GM15510 (cell line): Measurements from ENCODE around the gene GEMIN4.

Source experiments
- POLR2A ChIP-seq: IDR thresholded peaks from 3 replicates; pipeline ENCODE4 v1.6.1; 2011; ENCODE audit warnings: borderline replicate concordance; ENCODE audit not compliant: insufficient read length; ENCODE audit errors: extremely low read depth

Gene GEMIN4

GRCh38 chr17:752002-752619, at the start of gene GEMIN4:
Gene GEMIN4, minus strand, starts transcription at chr17:752264. Its CDS starts 122 bp downstream, at chr17:752142.
- TF ChIP-seq POLR2A: peak; percentile 90

- no peak for TF ChIP-seq POLR2A
Measured at GRCh38 chr17:801660-802059, 49.6 kb upstream of the GEMIN4 start.

DNA sequence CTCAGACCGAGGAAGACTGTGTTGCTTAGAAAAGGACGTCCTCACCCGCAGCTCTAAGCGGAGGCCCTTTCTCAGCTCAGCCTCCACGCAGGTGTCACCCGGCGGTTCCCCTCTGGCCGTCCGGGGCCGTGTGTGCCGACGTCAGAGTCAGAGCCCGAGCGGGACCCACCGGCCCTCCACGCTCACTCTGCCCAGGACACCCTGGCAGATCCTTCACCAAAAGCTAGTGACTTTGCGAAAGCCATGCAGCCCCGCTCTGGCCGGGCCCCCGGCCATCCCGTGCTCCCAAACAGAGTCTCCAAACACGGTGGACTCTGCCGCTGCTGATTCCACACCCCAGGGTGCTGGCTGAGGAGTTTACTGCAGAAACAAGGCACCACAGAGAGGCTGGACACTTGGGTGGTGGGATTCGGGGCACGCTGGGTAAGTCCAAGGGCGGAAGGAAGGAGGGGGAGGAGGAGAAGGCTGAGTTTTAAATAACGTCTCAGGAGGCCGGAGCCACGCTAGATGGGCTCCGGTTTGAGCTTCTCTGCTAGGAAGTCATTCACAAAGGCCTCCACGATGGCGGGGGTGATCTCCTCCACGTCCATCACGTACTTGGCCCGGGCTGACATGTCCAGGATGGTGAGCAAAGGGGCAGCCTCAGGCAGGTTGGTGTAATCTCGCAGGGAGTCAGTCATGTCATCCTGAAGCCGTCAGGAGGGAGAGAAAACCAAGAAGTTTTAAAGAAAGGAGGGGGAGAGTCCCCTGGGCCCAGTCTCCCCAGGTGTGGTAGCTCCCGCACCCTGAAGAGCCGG, 48.6 kb upstream of the GEMIN4 start:
- no peak for TF ChIP-seq POLR2A

DNA sequence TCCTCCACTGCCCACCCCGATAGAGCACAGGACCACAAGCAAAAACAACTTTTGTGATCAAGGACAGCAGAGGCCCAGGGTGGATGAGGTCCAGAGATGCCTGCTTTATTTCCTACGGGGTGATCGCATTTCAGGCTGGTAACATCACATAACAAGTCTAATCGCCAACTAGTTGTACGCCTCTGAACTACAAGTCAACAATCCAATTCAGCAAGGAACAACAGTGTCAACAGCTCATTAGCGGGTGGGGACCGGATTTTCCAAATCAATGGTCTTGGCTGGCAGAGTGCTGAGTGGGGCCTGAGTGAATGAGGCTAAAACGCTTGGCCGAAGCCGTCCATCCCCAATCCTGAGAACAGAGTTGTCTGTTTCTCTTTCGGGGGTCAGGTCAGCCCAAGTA, 47.2 kb upstream of the GEMIN4 start:
- no peak for TF ChIP-seq POLR2A

- TF ChIP-seq POLR2A: no peak
Measured at GRCh38 chr17:798246-798645, 46.2 kb upstream of the GEMIN4 start.

DNA sequence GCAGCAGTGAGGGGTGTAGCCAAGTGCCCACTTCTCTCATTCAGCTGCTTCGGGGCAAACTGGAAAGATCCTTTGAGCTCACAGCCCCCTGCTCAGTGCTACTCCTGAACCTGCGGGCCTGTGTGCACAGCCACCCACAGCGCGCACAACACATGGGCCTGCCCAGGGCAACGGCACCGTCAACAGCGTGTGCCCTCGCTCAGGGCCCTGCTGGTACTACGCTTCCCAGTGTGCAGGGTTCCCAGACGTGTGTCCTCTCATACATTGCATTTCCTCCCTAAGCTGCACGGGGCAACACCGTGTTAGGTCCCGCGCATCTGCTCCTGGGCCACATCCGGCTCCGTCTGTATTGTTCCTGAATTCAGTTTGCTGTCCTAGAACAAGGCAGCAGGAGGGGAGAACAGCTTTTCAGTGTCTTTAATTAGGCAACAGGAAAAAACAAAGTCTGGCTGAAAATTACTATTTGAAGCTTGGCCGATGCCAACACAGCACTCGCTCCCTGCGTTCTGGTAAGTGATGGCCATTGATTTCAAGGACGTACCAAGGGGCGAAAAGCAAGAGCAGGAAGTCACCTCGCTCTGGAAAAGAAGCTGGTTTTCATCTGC, 45.3 kb upstream of the GEMIN4 start:
- no peak for TF ChIP-seq POLR2A

DNA sequence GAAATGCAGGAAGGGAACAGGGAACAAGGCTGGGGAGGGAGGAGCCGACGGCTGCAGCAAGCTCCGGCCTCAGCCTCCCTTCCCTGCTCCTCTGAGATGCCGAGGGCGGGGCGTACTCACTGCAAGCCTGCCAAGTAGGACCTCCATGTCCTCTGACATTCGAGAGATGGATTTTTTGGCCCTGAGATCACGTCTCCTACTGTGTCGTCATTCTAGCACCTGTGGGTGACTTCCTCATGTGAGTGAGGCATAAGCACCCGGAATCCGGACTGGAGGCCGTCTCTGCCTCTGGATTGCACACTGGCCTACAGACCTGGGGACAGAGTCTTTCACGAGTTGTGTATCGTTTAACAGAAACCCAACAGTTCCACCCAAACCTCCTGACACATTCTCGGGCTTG, 44.5 kb upstream of the GEMIN4 start:
- no peak for TF ChIP-seq POLR2A

DNA sequence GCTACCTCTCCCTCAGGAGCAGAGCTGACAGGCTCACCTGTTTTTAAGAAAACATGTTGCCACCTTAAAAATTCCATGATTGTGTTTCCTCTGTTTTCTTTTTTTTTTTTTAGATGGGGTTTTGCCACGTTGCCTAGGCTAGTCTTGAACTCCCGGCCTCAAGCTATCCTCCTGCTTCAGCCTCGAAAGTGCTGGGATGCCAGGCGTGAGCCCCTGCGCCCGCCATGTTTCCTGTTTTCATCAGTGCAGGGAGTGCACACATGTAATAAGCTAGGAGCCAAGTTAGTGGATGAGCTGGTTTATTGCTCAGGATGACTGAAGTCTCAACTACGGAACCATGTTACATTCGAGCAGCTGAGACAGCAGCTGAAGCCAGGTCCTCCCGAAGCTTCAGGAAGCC, 43.7 kb upstream of the GEMIN4 start:
- no peak for TF ChIP-seq POLR2A

DNA sequence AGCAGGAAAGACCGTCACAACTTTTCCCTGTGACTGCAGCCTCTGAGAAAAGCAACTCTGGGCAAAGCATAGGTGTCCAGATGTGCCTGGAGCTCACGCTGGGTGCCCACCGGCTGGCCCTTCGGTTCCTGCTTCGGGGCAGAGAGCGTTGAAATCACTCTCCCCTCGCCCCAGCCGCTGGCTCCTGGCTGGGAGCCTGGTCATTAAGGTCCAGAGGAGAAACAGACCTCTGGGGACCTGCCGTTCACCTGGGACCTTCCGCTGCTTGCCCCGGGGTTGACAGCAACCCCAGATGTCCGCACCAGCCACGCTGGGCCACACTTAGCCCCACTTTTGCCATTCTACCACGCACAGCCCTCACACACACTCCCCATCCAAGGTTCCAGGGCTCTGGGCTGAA, 43.2 kb upstream of the GEMIN4 start:
- no peak for TF ChIP-seq POLR2A

DNA sequence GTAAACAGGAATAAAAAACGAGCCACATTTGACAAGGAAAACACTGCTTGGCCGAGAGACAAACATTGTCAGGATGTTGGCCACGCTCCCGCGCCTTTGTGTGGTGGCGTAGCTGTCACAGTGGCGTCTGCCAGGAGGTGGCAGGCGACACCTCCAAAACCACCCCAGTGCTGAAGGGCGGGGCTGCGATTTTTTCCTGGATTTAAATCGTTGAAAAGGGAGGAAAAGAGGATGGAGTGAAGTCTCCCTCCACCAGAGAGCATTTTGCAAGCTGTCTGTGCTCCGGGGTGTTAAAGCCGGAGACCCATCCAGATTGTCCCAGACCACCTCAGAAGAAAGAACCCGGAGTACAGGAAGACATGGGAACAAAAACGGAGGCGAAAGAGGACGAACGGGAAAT, 42.8 kb upstream of the GEMIN4 start:
- TF ChIP-seq POLR2A: no peak

- TF ChIP-seq POLR2A: no peak
Measured at GRCh38 chr17:792277-792676, 40.2 kb upstream of the GEMIN4 start.

DNA sequence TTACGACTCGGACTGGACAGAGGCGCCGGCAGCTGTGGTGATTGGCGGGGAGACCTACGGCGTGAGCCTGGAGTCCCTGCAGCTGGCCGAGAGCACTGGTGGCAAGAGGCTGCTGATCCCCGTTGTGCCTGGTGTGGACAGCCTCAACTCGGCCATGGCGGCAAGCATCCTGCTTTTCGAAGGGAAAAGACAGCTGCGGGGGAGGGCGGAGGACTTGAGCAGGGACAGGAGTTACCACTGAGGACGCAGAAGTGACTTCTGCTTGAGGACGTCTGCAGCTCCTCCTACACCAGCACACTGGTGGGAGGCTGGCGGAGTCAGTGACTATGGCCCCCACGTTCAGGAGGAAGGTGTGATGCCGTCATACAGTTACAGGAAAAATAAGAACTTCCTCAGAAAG, 39.8 kb upstream of the GEMIN4 start:
- no peak for TF ChIP-seq POLR2A

- TF ChIP-seq POLR2A: no peak
Measured at GRCh38 chr17:789160-789840, 37.2 kb upstream of the GEMIN4 start.

DNA sequence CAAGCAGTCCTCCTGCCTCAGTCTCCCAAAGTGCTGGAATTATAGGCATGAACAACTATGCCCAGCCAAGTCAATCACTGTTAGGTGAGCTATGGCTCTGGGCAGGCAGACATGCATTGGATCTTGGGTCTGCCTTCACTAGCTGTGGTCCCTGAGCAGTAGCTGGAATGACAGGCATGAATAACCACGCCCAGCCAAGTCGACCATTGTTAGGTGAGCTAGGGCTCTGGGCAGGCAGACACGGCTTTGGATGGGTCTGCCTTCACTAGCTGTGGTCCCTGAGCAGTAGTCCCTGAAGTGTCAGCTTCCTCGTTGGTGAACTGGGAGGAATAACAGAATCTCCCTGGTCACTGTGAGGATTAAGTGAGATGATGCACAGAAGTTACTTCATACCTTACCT, 36.5 kb upstream of the GEMIN4 start:
- no peak for TF ChIP-seq POLR2A

- no peak for TF ChIP-seq POLR2A
Measured at GRCh38 chr17:787641-788221, 35.7 kb upstream of the GEMIN4 start.
